Measurements from ENCODE around the gene SLIT3.
A peak's percentile ranks its signal among the peaks of the same experiment; 100 is the strongest.

The SLIT3 gene

GRCh38 chr5:168796000-168796399, 504.9 kb downstream of the SLIT3 start:
- no peak for DNase-seq (ENCODE audit: low spot score)

GRCh38 chr5:168793841-168794837, 506.8 kb downstream of the SLIT3 start:
- peak; percentile 73 for DNase-seq (ENCODE audit: low spot score)

- DNase-seq (ENCODE audit: low spot score), result no peak
Measured at GRCh38 chr5:168792678-168793077, 508.3 kb downstream of the SLIT3 start.

- no peak for DNase-seq (ENCODE audit: low spot score)
Measured at GRCh38 chr5:168790671-168791250, 510.2 kb downstream of the SLIT3 start.

- no peak for DNase-seq (ENCODE audit: low spot score)
Measured at GRCh38 chr5:168790002-168790635, 510.8 kb downstream of the SLIT3 start.

GRCh38 chr5:168788786-168789185, 512.2 kb downstream of the SLIT3 start:
- no peak for DNase-seq (ENCODE audit: low spot score)

- no peak for DNase-seq (ENCODE audit: low spot score)
Measured at GRCh38 chr5:168788107-168788506, 512.8 kb downstream of the SLIT3 start.

GRCh38 chr5:168786147-168786546, 514.8 kb downstream of the SLIT3 start:
- no peak for DNase-seq (ENCODE audit: low spot score)

GRCh38 chr5:168784454-168784853, 516.5 kb downstream of the SLIT3 start:
- DNase-seq (ENCODE audit: low spot score), result no peak

GRCh38 chr5:168781941-168782571, 518.9 kb downstream of the SLIT3 start:
- DNase-seq (ENCODE audit: low spot score), result no peak

GRCh38 chr5:168780888-168781287, 520.1 kb downstream of the SLIT3 start:
- no peak for DNase-seq (ENCODE audit: low spot score)

GRCh38 chr5:168779333-168779732, 521.6 kb downstream of the SLIT3 start:
- DNase-seq (ENCODE audit: low spot score), result no peak

- DNase-seq (ENCODE audit: low spot score), result no peak
Measured at GRCh38 chr5:168778536-168778935, 522.4 kb downstream of the SLIT3 start.

GRCh38 chr5:168777651-168778050, 523.3 kb downstream of the SLIT3 start:
- DNase-seq (ENCODE audit: low spot score), result no peak

GRCh38 chr5:168776070-168776469, 524.9 kb downstream of the SLIT3 start:
- no peak for DNase-seq (ENCODE audit: low spot score)

- DNase-seq (ENCODE audit: low spot score), result no peak
Measured at GRCh38 chr5:168773226-168773625, 527.7 kb downstream of the SLIT3 start.

GRCh38 chr5:168772316-168772961, 528.5 kb downstream of the SLIT3 start:
- DNase-seq (ENCODE audit: low spot score), result no peak

- DNase-seq (ENCODE audit: low spot score), result no peak
Measured at GRCh38 chr5:168771678-168772077, 529.3 kb downstream of the SLIT3 start.

- DNase-seq (ENCODE audit: low spot score), result no peak
Measured at GRCh38 chr5:168770996-168771395, 529.9 kb downstream of the SLIT3 start.

GRCh38 chr5:168770036-168770498, 530.9 kb downstream of the SLIT3 start:
- DNase-seq (ENCODE audit: low spot score), result no peak

GRCh38 chr5:168768172-168768571, 532.8 kb downstream of the SLIT3 start:
- no peak for DNase-seq (ENCODE audit: low spot score)

- DNase-seq (ENCODE audit: low spot score), result peak; percentile 82
Measured at GRCh38 chr5:168766426-168766700, 534.6 kb downstream of the SLIT3 start.
